MM.1S (cell line): ENCODE data around the gene C6orf141.

Experiments used
- DNase-seq: peaks from one replicate; pipeline ENCODE4 v3.0.0-alpha.2; 2015
- H2AFZ ChIP-seq: fragments of 300-600 bp; sonication (generic); 2 replicates; pipeline ENCODE4 v1.6.0; 2016; ENCODE audit warnings: antibody characterized with exemption, low read length
- H3F3A ChIP-seq: fragments of 300-600 bp; sonication (generic); 2 replicates; pipeline ENCODE4 v1.6.1; 2016; ENCODE audit warnings: mild to moderate bottlenecking, antibody characterized with exemption, low read length, moderate library complexity, mixed read lengths; ENCODE audit not compliant: insufficient read depth
- H3K27ac ChIP-seq: fragments of 300-600 bp; sonication (generic); 2 replicates; pipeline ENCODE4 v1.5.1; 2016; ENCODE audit warnings: mild to moderate bottlenecking, low read length
- H3K27me3 ChIP-seq: fragments of 300-600 bp; sonication (generic); replicated peaks from 2 replicates; pipeline ENCODE4 v1.6.0; 2016; ENCODE audit warnings: low read length; ENCODE audit not compliant: insufficient read depth
- H3K36me3 ChIP-seq: fragments of 300-600 bp; sonication (generic); replicated peaks from 2 replicates; pipeline ENCODE4 v1.6.1; 2016; ENCODE audit warnings: mild to moderate bottlenecking, low read length, mixed read lengths; ENCODE audit not compliant: insufficient read depth
- H3K4me1 ChIP-seq: fragments of 300-600 bp; sonication (generic); 2 replicates; pipeline ENCODE4 v1.6.1; 2016; ENCODE audit warnings: low read length, mixed read lengths
- H3K4me2 ChIP-seq: fragments of 300-600 bp; sonication (generic); 2 replicates; pipeline ENCODE4 v1.6.0; 2016; ENCODE audit warnings: low read depth, low read length
- H3K4me3 ChIP-seq: fragments of 300-600 bp; sonication (generic); 2 replicates; pipeline ENCODE4 v1.5.1; 2016; ENCODE audit warnings: low read length, mixed read lengths
- H3K79me2 ChIP-seq: fragments of 300-600 bp; sonication (generic); 2 replicates; pipeline ENCODE4 v1.6.1; 2016; ENCODE audit warnings: mixed run types, low read length, mixed read lengths
- H3K9ac ChIP-seq: fragments of 300-600 bp; sonication (generic); 2 replicates; pipeline ENCODE4 v1.6.1; 2016; ENCODE audit warnings: low read length, mixed read lengths
- H3K9me2 ChIP-seq: fragments of 300-600 bp; sonication (generic); replicated peaks from 2 replicates; pipeline ENCODE4 v1.6.1; 2016; ENCODE audit warnings: mild to moderate bottlenecking, low read length, mixed read lengths; ENCODE audit not compliant: insufficient read depth
- H3K9me3 ChIP-seq: fragments of 300-600 bp; sonication (generic); replicated peaks from 2 replicates; pipeline ENCODE4 v1.6.1; 2016; ENCODE audit warnings: mild to moderate bottlenecking, low read length, mixed read lengths; ENCODE audit not compliant: insufficient read depth
- H4K20me1 ChIP-seq: fragments of 300-600 bp; sonication (generic); 2 replicates; pipeline ENCODE4 v1.6.1; 2016; ENCODE audit warnings: mild to moderate bottlenecking, low read length, moderate library complexity, mixed read lengths; ENCODE audit not compliant: insufficient read depth
- EZH2 ChIP-seq: fragments of 300-600 bp; sonication (generic); optimal IDR thresholded peaks from 2 replicates; pipeline ENCODE3; 2017; ENCODE audit warnings: low read depth, mild to moderate bottlenecking, antibody characterized with exemption, low read length, mixed read lengths
- EZH2phosphoT487 ChIP-seq: fragments of 300-600 bp; sonication (generic); IDR thresholded peaks from 2 replicates; pipeline ENCODE4 v1.6.1; 2018; ENCODE audit warnings: antibody characterized with exemption, low read length
- TF ChIP-seq, protein P1 (sequence below): fragments of 300-600 bp; sonication (generic); IDR thresholded peaks from 2 replicates; pipeline ENCODE4 v1.5.1; 2016; ENCODE audit warnings: antibody characterized with exemption, low read length, mixed read lengths

C6orf141 gene

DNA sequence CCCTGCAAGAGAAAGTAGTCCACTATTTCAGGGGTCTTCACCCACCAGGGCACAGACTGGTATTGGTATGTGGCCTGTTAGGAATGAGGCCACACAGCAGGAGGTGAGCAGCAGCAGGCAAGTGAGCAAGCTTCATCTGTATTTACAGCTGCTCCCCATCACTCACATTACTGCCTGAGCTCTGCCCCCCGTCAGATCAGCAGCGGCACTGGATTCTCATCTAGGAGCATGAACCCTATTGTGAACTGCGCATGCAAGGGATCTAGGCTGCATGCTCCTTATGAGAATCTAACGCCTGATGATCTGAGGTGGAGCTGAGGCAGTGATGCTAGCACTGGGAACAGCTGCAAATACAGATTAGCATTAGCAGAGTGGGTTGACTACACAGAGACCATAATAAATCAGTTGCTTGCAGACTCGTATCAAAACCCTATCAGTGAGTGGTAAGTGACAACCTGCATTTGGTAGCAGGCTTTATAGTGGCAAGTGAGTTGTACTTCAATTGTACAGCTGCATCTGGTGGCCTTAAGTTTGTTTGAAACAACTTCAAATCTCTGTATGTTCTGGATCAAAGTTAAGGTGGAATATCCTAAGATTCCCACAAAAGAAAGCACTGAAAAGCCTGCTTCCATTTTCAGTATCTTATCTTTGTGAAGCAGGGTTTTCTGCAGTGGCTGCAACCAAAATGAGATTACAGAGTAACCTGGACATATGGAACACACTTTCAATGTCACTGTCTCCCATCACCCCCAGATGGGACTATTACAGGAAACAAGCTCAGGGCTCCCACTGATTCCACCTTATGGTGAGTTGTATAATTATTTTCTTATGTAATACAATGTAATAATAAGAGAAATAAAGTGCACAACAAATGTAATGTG is 12.8 kb downstream of the C6orf141 start:
- no peak for DNase-seq
- H3K79me2 ChIP-seq: no peaks in the 10 kb centered on the region
- no peaks in the 10 kb centered on the region for H3K9me2 ChIP-seq
- H3K4me1 ChIP-seq: no peaks in the 10 kb centered on the region
- no peaks in the 10 kb centered on the region for H3F3A ChIP-seq
- H4K20me1 ChIP-seq: no peaks in the 10 kb centered on the region
- TF ChIP-seq EZH2 (no peak), EZH2phosphoT487 (no peak)
- TF ChIP-seq, protein P1, sequence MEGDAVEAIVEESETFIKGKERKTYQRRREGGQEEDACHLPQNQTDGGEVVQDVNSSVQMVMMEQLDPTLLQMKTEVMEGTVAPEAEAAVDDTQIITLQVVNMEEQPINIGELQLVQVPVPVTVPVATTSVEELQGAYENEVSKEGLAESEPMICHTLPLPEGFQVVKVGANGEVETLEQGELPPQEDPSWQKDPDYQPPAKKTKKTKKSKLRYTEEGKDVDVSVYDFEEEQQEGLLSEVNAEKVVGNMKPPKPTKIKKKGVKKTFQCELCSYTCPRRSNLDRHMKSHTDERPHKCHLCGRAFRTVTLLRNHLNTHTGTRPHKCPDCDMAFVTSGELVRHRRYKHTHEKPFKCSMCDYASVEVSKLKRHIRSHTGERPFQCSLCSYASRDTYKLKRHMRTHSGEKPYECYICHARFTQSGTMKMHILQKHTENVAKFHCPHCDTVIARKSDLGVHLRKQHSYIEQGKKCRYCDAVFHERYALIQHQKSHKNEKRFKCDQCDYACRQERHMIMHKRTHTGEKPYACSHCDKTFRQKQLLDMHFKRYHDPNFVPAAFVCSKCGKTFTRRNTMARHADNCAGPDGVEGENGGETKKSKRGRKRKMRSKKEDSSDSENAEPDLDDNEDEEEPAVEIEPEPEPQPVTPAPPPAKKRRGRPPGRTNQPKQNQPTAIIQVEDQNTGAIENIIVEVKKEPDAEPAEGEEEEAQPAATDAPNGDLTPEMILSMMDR: no peak
- no peaks in the 10 kb centered on the region for H3K36me3 ChIP-seq
- no peak overlapping the region for H3K4me3 ChIP-seq
- H3K9me3 ChIP-seq: no peaks in the 10 kb centered on the region
- no peak overlapping the region for H2AFZ ChIP-seq
- no peaks in the 10 kb centered on the region for H3K27me3 ChIP-seq
- H3K4me2 ChIP-seq: no peak overlapping the region
- no peak overlapping the region for H3K27ac ChIP-seq
- no peak overlapping the region for H3K9ac ChIP-seq

DNA sequence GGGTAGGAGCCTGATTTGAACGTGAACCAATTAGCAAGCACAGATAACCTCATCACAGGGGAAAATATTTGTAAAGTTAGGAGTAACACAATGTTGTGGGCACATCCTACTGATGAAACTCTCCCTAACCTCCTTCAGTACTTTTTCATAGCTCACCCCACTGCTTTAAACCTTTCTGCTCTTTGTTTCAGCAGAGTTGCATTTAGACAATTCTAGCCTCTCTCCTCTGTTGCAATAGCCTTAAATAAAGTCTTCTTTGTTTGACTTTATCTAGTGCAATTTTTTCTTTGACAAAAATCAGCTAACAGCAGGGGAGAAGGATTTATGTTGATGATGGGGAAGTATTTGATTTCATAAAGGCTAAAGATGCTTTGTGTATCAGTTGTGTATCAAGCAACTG is 14.1 kb downstream of the C6orf141 start:
- Histone ChIP-seq H3K27me3 (no peaks in the 10 kb centered on the region), H3K4me3 (no peak overlapping the region), H4K20me1 (no peaks in the 10 kb centered on the region), H3K9ac (no peak overlapping the region), H3K36me3 (no peaks in the 10 kb centered on the region), H3K4me2 (no peak overlapping the region), H2AFZ (no peak overlapping the region), H3K79me2 (no peaks in the 10 kb centered on the region), H3F3A (no peaks in the 10 kb centered on the region), H3K4me1 (no peaks in the 10 kb centered on the region), H3K9me3 (no peaks in the 10 kb centered on the region), H3K9me2 (no peaks in the 10 kb centered on the region), H3K27ac (no peak overlapping the region)
- TF ChIP-seq, protein P1: no peak
- TF ChIP-seq EZH2 (no peak), EZH2phosphoT487 (no peak)
- DNase-seq: no peak

DNA sequence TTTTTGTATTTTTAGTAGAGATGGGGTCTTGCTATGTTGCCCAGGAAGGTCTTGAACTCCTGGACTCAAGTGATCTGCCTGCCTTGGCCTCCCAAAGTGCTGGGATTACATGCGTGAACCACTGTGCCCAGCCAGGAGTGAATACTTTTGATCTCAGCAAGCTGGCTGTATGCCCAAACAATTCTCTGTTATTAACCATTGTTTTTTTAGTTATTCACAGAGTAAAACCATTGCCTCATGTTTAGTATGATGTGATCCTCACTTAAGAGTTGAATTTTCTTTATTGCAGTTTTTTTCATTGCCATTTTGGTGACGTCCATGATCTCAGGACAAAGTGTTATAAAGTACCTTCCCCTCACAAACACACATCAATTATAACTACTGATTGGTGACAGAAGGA is 14.8 kb downstream of the C6orf141 start:
- H3K27me3 ChIP-seq: no peaks in the 10 kb centered on the region
- no peaks in the 10 kb centered on the region for H3K9me2 ChIP-seq
- H3F3A ChIP-seq: no peaks in the 10 kb centered on the region
- TF ChIP-seq, protein P1: no peak
- no peak for TF ChIP-seq EZH2
- DNase-seq: no peak
- no peak overlapping the region for H3K4me3 ChIP-seq
- no peak overlapping the region for H3K4me2 ChIP-seq
- H3K79me2 ChIP-seq: no peaks in the 10 kb centered on the region
- H3K9ac ChIP-seq: no peak overlapping the region
- H3K27ac ChIP-seq: no peak overlapping the region
- H3K9me3 ChIP-seq: no peaks in the 10 kb centered on the region
- H3K36me3 ChIP-seq: no peaks in the 10 kb centered on the region
- no peaks in the 10 kb centered on the region for H3K4me1 ChIP-seq
- no peak overlapping the region for H2AFZ ChIP-seq
- H4K20me1 ChIP-seq: no peaks in the 10 kb centered on the region
